ENCODE measurements around the gene RAD51B.
"Not testable (repeated sequence)": the region's sequence is repeated elsewhere in the genome, so short reads cannot be mapped to it uniquely, and the experiment has no call there.

Gene RAD51B

GRCh38 chr14:68217791-68218340, 398.3 kb downstream of the RAD51B start:
- no peak for TF ChIP-seq CTCF (IDR thresholded peaks at IDR 0.05; ENCODE audit: low read depth, low read length)
- no peak overlapping the region for H3K4me3 ChIP-seq (ENCODE audit: low read depth, low read length)

- TF ChIP-seq CTCF (IDR thresholded peaks at IDR 0.05; ENCODE audit: low read depth, low read length), result no peak
- H3K4me3 ChIP-seq (ENCODE audit: low read depth, low read length), result no peak overlapping the region
Measured at GRCh38 chr14:68219407-68219806, 399.8 kb downstream of the RAD51B start.

GRCh38 chr14:68221046-68221445, 401.5 kb downstream of the RAD51B start:
- not testable (repeated sequence) for H3K4me3 ChIP-seq (ENCODE audit: low read depth, low read length)

GRCh38 chr14:68222154-68222553, 402.6 kb downstream of the RAD51B start:
- TF ChIP-seq CTCF (IDR thresholded peaks at IDR 0.05; ENCODE audit: low read depth, low read length), result no peak
- no peak overlapping the region for H3K4me3 ChIP-seq (ENCODE audit: low read depth, low read length)

GRCh38 chr14:68222726-68223125, 403.1 kb downstream of the RAD51B start:
- no peak overlapping the region for H3K4me3 ChIP-seq (ENCODE audit: low read depth, low read length)
- TF ChIP-seq CTCF (IDR thresholded peaks at IDR 0.05; ENCODE audit: low read depth, low read length), result no peak

- H3K4me3 ChIP-seq (ENCODE audit: low read depth, low read length), result no peak overlapping the region
- TF ChIP-seq CTCF (IDR thresholded peaks at IDR 0.05; ENCODE audit: low read depth, low read length), result no peak
Measured at GRCh38 chr14:68223631-68224030, 404.1 kb downstream of the RAD51B start.

GRCh38 chr14:68225321-68225720, 405.7 kb downstream of the RAD51B start:
- no peak overlapping the region for H3K4me3 ChIP-seq (ENCODE audit: low read depth, low read length)
- TF ChIP-seq CTCF (IDR thresholded peaks at IDR 0.05; ENCODE audit: low read depth, low read length), result no peak

- H3K4me3 ChIP-seq (ENCODE audit: low read depth, low read length), result no peak overlapping the region
- no peak for TF ChIP-seq CTCF (IDR thresholded peaks at IDR 0.05; ENCODE audit: low read depth, low read length)
Measured at GRCh38 chr14:68226523-68226922, 406.9 kb downstream of the RAD51B start.
